LNCaP clone FGC (cell line): ENCODE results near the gene DGKD.

ENCODE experiments used
- DNase-seq: peaks from one replicate; pipeline ENCODE4 v3.0.0-alpha.2; 2011; ENCODE audit warnings: low read depth
- H3K4me3 ChIP-seq: 2 replicates; pipeline ENCODE4 v1.5.1; 2011; ENCODE audit warnings: mild to moderate bottlenecking, low read depth, low read length, control low read depth
- TF ChIP-seq, protein P1 (sequence below): IDR thresholded peaks from 2 replicates; pipeline ENCODE4 v1.5.1; 2012; ENCODE audit warnings: mild to moderate bottlenecking; ENCODE audit not compliant: control insufficient read depth, insufficient read depth; ENCODE audit errors: extremely low read depth

The DGKD gene

GRCh38 chr2:233426619-233427342 is 72.5 kb downstream of the DGKD start:
- no peak overlapping the region for H3K4me3 ChIP-seq
- TF ChIP-seq, protein P1, sequence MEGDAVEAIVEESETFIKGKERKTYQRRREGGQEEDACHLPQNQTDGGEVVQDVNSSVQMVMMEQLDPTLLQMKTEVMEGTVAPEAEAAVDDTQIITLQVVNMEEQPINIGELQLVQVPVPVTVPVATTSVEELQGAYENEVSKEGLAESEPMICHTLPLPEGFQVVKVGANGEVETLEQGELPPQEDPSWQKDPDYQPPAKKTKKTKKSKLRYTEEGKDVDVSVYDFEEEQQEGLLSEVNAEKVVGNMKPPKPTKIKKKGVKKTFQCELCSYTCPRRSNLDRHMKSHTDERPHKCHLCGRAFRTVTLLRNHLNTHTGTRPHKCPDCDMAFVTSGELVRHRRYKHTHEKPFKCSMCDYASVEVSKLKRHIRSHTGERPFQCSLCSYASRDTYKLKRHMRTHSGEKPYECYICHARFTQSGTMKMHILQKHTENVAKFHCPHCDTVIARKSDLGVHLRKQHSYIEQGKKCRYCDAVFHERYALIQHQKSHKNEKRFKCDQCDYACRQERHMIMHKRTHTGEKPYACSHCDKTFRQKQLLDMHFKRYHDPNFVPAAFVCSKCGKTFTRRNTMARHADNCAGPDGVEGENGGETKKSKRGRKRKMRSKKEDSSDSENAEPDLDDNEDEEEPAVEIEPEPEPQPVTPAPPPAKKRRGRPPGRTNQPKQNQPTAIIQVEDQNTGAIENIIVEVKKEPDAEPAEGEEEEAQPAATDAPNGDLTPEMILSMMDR = no peak
- no peak for DNase-seq

DNA sequence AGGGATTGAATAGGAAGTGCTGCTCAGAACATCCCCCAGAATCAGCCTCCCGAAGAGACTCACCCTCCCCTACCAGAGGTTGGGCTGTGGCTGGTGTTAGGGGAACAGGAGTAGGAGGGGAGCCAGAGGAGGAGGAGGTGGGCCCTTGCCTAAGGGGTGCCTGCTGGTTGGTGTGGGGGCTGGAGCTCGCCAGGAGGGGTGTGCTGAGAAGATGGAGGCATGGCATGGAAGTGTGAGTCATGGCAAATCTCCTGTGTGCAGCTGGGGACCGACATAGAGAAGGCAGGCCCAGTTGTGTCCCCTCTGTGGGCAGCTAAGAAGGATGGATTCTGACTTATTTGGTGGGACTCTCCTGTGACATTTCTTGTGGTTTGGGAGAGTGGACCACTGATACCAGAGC is 73.7 kb downstream of the DGKD start:
- DNase-seq = no peak
- no peak overlapping the region for H3K4me3 ChIP-seq
- TF ChIP-seq, protein P1 = no peak

- DNase-seq = no peak
- no peak overlapping the region for H3K4me3 ChIP-seq
- TF ChIP-seq, protein P1 = no peak
Observed at GRCh38 chr2:233428438-233428837, 74.1 kb downstream of the DGKD start.

- TF ChIP-seq, protein P1 = no peak
- DNase-seq = no peak
- H3K4me3 ChIP-seq = no peak overlapping the region
Observed at GRCh38 chr2:233429175-233429897, 75.0 kb downstream of the DGKD start.

DNA sequence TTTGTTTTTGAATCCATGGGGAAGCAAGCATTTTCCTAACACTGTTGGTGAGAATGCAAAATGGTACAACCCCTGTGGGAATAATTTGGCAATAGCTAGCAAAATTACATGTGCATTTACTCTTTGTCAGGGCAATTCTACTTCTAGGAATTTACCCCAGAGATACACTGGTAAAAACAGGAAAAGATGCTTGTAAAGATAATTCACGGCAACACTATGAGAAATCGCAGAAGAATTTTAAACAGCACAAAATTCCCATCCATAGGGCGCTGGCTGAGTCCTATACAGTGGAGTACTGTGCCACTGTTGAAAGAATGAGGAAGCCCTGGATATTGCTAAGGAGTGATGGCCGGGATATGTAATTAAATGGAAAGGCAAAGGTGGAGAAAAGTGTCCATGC is 75.8 kb downstream of the DGKD start:
- H3K4me3 ChIP-seq = no peak overlapping the region
- TF ChIP-seq, protein P1 = no peak
- DNase-seq = no peak

DNA sequence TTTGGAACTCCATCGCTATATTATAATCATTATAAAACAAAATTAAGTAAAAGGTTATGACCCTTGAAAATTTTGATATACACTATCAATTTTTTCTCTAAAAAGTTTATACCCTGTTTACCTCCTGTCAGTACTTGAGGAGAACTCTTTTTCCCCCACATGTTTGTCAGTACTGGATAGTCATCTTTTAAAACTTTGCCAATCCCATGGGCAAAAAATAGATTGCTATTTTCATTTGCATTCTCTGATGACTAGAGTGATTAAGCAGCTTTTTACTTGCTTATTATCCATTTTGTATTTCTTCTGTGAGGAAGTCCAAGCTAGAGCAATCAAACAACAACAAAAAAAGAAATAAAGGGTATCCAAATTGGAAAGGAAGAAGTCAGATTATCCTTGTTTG is 76.4 kb downstream of the DGKD start:
- TF ChIP-seq, protein P1 = no peak
- no peak overlapping the region for H3K4me3 ChIP-seq
- DNase-seq = no peak
